ENCODE results near the gene SMYD3. TPM values are rescaled to one million over a fixed set of nuclear protein-coding genes. Genes with fewer than 3 reads are reported as not detected.
A peak's percentile ranks its signal among the peaks of the same experiment; 100 is the strongest.

Gene SMYD3
- total and polyA plus RNA-seq, 2 of the 13 experiments (the other 11 are each of a cell fraction or from before 2014, with no cell fraction given): 27.7 to 35.8 TPM

DNA sequence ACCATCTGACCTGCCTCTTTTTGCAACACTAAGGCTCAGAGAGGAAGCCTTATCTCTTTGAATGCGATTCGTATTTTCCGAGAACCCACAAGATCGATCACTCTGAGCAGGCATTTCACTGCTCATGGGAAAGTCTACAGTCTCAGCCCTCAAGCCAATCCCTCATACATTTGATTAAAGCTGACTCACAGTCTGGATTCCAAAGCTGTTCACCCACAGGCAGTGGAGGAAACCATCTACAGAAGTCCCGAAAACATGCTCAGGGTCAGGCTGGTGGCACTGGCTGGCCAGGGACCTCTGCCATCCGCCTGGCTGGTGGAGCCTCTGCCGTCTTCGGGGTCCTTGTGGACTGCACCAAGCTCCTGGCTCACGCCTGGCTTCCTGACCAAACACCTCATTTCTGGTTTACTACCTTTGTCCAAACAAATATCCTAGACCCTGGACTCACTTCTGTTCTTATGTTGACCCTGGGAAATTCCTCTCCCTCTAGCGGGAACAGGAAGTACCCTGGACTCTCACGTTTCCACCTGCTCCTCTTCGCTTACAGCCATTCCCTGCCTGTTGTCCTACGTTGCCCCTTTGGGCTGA lies 650.0 kb downstream of the SMYD3 start (continued):
- TF ChIP-seq, protein P1, sequence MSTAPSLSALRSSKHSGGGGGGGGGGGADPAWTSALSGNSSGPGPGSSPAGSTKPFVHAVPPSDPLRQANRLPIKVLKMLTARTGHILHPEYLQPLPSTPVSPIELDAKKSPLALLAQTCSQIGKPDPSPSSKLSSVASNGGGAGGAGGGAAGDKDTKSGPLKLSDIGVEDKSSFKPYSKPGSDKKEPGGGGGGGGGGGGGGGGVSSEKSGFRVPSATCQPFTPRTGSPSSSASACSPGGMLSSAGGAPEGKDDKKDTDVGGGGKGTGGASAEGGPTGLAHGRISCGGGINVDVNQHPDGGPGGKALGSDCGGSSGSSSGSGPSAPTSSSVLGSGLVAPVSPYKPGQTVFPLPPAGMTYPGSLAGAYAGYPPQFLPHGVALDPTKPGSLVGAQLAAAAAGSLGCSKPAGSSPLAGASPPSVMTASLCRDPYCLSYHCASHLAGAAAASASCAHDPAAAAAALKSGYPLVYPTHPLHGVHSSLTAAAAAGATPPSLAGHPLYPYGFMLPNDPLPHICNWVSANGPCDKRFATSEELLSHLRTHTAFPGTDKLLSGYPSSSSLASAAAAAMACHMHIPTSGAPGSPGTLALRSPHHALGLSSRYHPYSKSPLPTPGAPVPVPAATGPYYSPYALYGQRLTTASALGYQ (CRISPR knock-in tag; IDR thresholded peaks at IDR 0.05): no peak
- TF ChIP-seq YEATS2 (CRISPR knock-in tag; IDR thresholded peaks at IDR 0.05; ENCODE audit: borderline replicate concordance) (0 out of 2 replicates have a peak, but pooled peaks have one; percentile 12), PAX8 (CRISPR knock-in tag; IDR thresholded peaks at IDR 0.05; ENCODE audit: borderline replicate concordance) (no peak), SRSF9 (IDR thresholded peaks at IDR 0.05; ENCODE audit: borderline replicate concordance, insufficient read depth, low read depth, low read length, poor library complexity, severe bottlenecking) (no peak), KDM4B (CRISPR knock-in tag; IDR thresholded peaks at IDR 0.05) (no peak), KLF15 (CRISPR knock-in tag; IDR thresholded peaks at IDR 0.05; ENCODE audit: borderline replicate concordance) (no peak), ZNF12 (CRISPR knock-in tag; IDR thresholded peaks at IDR 0.05) (no peak), SAP130 (CRISPR knock-in tag; IDR thresholded peaks at IDR 0.05; ENCODE audit: low read depth) (peak; percentile 55; the same call in 1 of the 2 replicates), ZBTB38 (CRISPR knock-in tag; IDR thresholded peaks at IDR 0.05) (peak; percentile 43; the same call in 1 of the 2 replicates), ESRRA (CRISPR knock-in tag; IDR thresholded peaks at IDR 0.05; ENCODE audit: low read depth) (0 out of 2 replicates have a peak, but pooled peaks have one; percentile 34), GATA4 (IDR thresholded peaks at IDR 0.05; ENCODE audit: borderline replicate concordance, low read depth) (no peak), BRCA1 (CRISPR knock-in tag; IDR thresholded peaks at IDR 0.05) (no peak)
- TF ChIP-seq, protein P2, sequence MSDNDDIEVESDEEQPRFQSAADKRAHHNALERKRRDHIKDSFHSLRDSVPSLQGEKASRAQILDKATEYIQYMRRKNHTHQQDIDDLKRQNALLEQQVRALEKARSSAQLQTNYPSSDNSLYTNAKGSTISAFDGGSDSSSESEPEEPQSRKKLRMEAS (IDR thresholded peaks at IDR 0.05): peak; percentile 55; the same call in 1 of the 2 replicates
- TF ChIP-seq, protein P3, sequence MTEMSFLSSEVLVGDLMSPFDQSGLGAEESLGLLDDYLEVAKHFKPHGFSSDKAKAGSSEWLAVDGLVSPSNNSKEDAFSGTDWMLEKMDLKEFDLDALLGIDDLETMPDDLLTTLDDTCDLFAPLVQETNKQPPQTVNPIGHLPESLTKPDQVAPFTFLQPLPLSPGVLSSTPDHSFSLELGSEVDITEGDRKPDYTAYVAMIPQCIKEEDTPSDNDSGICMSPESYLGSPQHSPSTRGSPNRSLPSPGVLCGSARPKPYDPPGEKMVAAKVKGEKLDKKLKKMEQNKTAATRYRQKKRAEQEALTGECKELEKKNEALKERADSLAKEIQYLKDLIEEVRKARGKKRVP (CRISPR knock-in tag; IDR thresholded peaks at IDR 0.05): no peak
- TF ChIP-seq, protein P4, sequence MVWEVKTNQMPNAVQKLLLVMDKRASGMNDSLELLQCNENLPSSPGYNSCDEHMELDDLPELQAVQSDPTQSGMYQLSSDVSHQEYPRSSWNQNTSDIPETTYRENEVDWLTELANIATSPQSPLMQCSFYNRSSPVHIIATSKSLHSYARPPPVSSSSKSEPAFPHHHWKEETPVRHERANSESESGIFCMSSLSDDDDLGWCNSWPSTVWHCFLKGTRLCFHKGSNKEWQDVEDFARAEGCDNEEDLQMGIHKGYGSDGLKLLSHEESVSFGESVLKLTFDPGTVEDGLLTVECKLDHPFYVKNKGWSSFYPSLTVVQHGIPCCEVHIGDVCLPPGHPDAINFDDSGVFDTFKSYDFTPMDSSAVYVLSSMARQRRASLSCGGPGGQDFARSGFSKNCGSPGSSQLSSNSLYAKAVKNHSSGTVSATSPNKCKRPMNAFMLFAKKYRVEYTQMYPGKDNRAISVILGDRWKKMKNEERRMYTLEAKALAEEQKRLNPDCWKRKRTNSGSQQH (CRISPR knock-in tag; IDR thresholded peaks at IDR 0.05; ENCODE audit: low read depth): no peak
- TF ChIP-seq, protein P5, sequence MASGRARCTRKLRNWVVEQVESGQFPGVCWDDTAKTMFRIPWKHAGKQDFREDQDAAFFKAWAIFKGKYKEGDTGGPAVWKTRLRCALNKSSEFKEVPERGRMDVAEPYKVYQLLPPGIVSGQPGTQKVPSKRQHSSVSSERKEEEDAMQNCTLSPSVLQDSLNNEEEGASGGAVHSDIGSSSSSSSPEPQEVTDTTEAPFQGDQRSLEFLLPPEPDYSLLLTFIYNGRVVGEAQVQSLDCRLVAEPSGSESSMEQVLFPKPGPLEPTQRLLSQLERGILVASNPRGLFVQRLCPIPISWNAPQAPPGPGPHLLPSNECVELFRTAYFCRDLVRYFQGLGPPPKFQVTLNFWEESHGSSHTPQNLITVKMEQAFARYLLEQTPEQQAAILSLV (CRISPR knock-in tag; IDR thresholded peaks at IDR 0.05; ENCODE audit: borderline replicate concordance): no peak
- TF ChIP-seq, protein P6, sequence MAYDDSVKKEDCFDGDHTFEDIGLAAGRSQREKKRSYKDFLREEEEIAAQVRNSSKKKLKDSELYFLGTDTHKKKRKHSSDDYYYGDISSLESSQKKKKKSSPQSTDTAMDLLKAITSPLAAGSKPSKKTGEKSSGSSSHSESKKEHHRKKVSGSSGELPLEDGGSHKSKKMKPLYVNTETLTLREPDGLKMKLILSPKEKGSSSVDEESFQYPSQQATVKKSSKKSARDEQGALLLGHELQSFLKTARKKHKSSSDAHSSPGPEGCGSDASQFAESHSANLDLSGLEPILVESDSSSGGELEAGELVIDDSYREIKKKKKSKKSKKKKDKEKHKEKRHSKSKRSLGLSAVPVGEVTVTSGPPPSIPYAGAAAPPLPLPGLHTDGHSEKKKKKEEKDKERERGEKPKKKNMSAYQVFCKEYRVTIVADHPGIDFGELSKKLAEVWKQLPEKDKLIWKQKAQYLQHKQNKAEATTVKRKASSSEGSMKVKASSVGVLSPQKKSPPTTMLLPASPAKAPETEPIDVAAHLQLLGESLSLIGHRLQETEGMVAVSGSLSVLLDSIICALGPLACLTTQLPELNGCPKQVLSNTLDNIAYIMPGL (CRISPR knock-in tag; IDR thresholded peaks at IDR 0.05; ENCODE audit: borderline replicate concordance in 1 of 2, low read depth in 1 of 2): peak in 1 of 2 experiments; percentile 45; a peak in 1 of 4 replicates
- TF ChIP-seq, protein P7, sequence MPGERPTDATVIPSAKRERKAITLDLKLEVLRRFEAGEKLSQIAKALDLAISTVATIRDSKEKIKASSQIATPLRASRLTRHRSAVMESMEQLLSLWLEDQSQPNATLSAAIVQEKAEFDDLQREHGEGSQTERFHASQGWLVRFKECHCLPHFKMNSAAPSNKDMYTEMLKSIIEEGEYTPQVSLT (CRISPR knock-in tag; IDR thresholded peaks at IDR 0.05; ENCODE audit: borderline replicate concordance, low read depth): no peak
- TF ChIP-seq, protein P8, sequence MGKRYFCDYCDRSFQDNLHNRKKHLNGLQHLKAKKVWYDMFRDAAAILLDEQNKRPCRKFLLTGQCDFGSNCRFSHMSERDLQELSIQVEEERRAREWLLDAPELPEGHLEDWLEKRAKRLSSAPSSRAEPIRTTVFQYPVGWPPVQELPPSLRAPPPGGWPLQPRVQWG (CRISPR knock-in tag; IDR thresholded peaks at IDR 0.05; ENCODE audit: borderline replicate concordance, low read depth): no peak
